Left lung (tissue), 10 donors: ENCODE results near the gene AVL9. TPM values are rescaled to one million over a fixed set of nuclear protein-coding genes. Genes with fewer than 3 reads are reported as not detected.

ENCODE experiments used
- ATAC-seq: fragments of 200-7000 bp; cut with Tn5 transposase; one replicate; pipeline ENCODE4 v1.9.1; 2020; ENCODE audit warnings: moderate library complexity
- DNase-seq, 4 donors: peaks; one replicate each; pipeline ENCODE4 v3.0.0-alpha.2; 2013 to 2020
- H3K27ac ChIP-seq, 2 donors: fragments of 200-600 bp; sonication (generic) in 1 of 2; one replicate each; pipeline versions ENCODE4 v1.5.0 to v1.8.0; 2020 to 2021
- H3K27me3 ChIP-seq, 2 donors: fragments of 200-600 bp; sonication (generic) in 1 of 2; one replicate each; pipeline versions ENCODE4 v1.5.0 to v1.8.0; 2020 to 2021
- H3K36me3 ChIP-seq, 2 donors: fragments of 200-600 bp; sonication (generic) in 1 of 2; one replicate each; pipeline versions ENCODE4 v1.5.0 to v1.8.0; 2020 to 2021
- H3K4me1 ChIP-seq, 2 donors: fragments of 200-600 bp; one replicate each; pipeline ENCODE4 v1.8.0; 2021
- H3K4me3 ChIP-seq, 2 donors: fragments of 200-600 bp; sonication (generic) in 1 of 2; one replicate each; pipeline versions ENCODE4 v1.5.0 to v1.8.0; 2020 to 2021; ENCODE audit warnings: mild to moderate bottlenecking in 1 of 2
- H3K9me3 ChIP-seq, 2 donors: fragments of 200-600 bp; sonication (generic) in 1 of 2; one replicate each; pipeline versions ENCODE4 v1.5.0 to v1.8.0; 2020 to 2021
- CTCF ChIP-seq, 2 donors: fragments of 200-600 bp; sonication (generic) in 1 of 2; IDR thresholded peaks; one replicate each; pipeline versions ENCODE4 v1.5.0 to v1.8.0; 2021; ENCODE audit warnings: antibody characterized with exemption in 2 of 2
- intact Hi-C, 2 donors: fragments of 100-400 bp; cut with DNase I; formaldehyde crosslinking; loops; one replicate each; pipeline versions ENCODE4 v1.11.2 to v1.14.2; 2022
- polyA plus RNA-seq, 6 donors: library from polyadenylated mRNA; unstranded; fragments of 120-200 nt; gene quantifications; one replicate each; pipeline ENCODE4 v1.2.1, GENCODE V29; 2013; ENCODE audit not compliant: insufficient read length in 6 of 6
- total RNA-seq, 2 donors: library from RNA; stranded (reverse); fragmentation: NEBNext Ultra II Directional; extraction: Animal tissue kit (Norgen Biotek cat#: 25700); gene quantifications; one replicate each; pipeline ENCODE4 v1.2.1, GENCODE V29; 2021
- donor health status: DM: no; HTN: yes; CAD: no.
- donor health status: DM: no; HTN: no; CAD: no.

AVL9 gene
- total and polyA plus RNA-seq, 8 donors, result 27.6 to 44.2 (median 30.8) TPM

GRCh38 chr7:32560075-32560474 lies 64.8 kb downstream of the AVL9 start:
- no peak for TF ChIP-seq CTCF (IDR thresholded peaks at IDR 0.05)
- Histone ChIP-seq H3K27ac (no peak overlapping the region), H3K27me3 (no peaks in the 10 kb centered on the region), H3K36me3 (peaks cover 0 to 76% of the 10 kb centered on the region in 2 donors), H3K4me3 (no peak overlapping the region), H3K4me1 (no peaks in the 10 kb centered on the region), H3K9me3 (no peaks in the 10 kb centered on the region)
- no peak for ATAC-seq
- no peak for DNase-seq
- intact Hi-C loops, result no loop called here

- no peaks in the 10 kb centered on the region for H3K9me3 ChIP-seq
- no peak overlapping the region for H3K4me3 ChIP-seq
- H3K4me1 ChIP-seq, result no peaks in the 10 kb centered on the region
- no peaks in the 10 kb centered on the region for H3K27me3 ChIP-seq
- peaks cover 0 to 68% of the 10 kb centered on the region in 2 donors for H3K36me3 ChIP-seq
- ATAC-seq (no peak), DNase-seq (no peak)
- H3K27ac ChIP-seq, result peak overlapping the region in 1 of 2 donors; percentile 8
- TF ChIP-seq CTCF (IDR thresholded peaks at IDR 0.05), result no peak
- intact Hi-C loops, result no loop called here
Measured at GRCh38 chr7:32561613-32562012, 66.3 kb downstream of the AVL9 start.

- Histone ChIP-seq H3K4me1 (no peaks in the 10 kb centered on the region), H3K27me3 (no peaks in the 10 kb centered on the region), H3K4me3 (no peak overlapping the region), H3K36me3 (peaks cover 0 to 51% of the 10 kb centered on the region in 2 donors), H3K27ac (no peak overlapping the region), H3K9me3 (no peaks in the 10 kb centered on the region)
- DNase-seq (no peak), ATAC-seq (no peak)
- TF ChIP-seq CTCF (IDR thresholded peaks at IDR 0.05), result no peak
- intact Hi-C loops, result no loop called here
Measured at GRCh38 chr7:32564542-32564941, 69.3 kb downstream of the AVL9 start.

DNA sequence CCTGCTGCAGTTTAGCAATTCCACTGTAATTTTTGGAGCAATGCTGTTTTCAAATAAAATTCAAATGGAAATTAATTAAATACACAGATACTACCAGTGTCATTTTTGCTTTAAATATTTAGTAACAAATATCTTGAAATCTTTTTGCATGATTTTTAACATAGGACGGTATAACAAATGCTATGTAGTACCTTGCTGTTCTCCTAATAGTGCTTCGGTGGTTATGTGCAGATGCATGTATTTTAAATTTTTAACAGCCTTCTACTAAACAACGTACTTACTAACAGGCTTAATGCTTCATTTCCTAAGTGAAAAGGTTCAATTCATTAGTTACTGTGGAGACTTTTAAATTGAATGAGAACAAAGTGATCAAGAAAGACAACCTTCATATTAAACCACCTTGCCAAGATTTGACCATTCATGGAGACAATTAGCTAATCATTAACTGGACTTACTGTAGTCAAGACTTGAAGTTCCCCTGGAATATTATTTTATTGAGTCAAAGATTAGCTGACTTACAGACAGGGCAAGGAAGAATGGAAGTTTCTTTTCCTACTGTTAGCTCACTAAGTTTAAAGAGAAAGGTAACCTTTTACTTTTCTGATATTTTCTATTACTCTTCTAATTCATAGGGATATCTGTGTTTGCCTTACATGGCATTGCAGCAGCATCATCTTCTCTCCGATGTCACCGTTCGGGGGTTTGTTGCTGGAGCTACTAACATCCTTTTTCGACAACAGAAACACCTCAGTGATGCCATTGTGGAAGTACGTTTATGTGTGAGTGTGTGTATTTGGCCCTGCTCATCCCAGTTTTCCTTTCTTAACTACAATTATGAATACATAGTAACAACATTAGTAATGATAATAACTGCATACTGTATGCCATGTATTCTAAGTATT lies 74.3 kb downstream of the AVL9 start:
- TF ChIP-seq CTCF (IDR thresholded peaks at IDR 0.05), result no peak
- Histone ChIP-seq H3K9me3 (no peaks in the 10 kb centered on the region), H3K4me1 (no peaks in the 10 kb centered on the region), H3K4me3 (no peak overlapping the region), H3K27ac (no peak overlapping the region), H3K36me3 (peaks cover 0 to 56% of the 10 kb centered on the region in 2 donors), H3K27me3 (no peaks in the 10 kb centered on the region)
- ATAC-seq (no peak), DNase-seq (no peak)
- intact Hi-C loops, result no loop called here

GRCh38 chr7:32573110-32573687 lies 77.9 kb downstream of the AVL9 start:
- no peaks in the 10 kb centered on the region for H3K27me3 ChIP-seq
- H3K4me3 ChIP-seq, result no peak overlapping the region
- H3K4me1 ChIP-seq, result no peaks in the 10 kb centered on the region
- peaks cover 0 to 86% of the 10 kb centered on the region in 2 donors for H3K36me3 ChIP-seq
- DNase-seq (no peak), ATAC-seq (no peak)
- no peak for TF ChIP-seq CTCF (IDR thresholded peaks at IDR 0.05)
- H3K9me3 ChIP-seq, result no peaks in the 10 kb centered on the region
- no peak overlapping the region for H3K27ac ChIP-seq
- intact Hi-C loops, result no loop called here
